ENCODE results near the gene UBE2R2.
"Not testable (repeated sequence)": the region's sequence is repeated elsewhere in the genome, so short reads cannot be mapped to it uniquely, and the experiment has no call there.

UBE2R2 gene

GRCh38 chr9:33799928-33800704, 16.8 kb upstream of the UBE2R2 start:
- DNase-seq, result no peak

- DNase-seq, result no peak
These were observed 16.1 kb upstream of the UBE2R2 start for GRCh38 chr9:33800886-33801285.

GRCh38 chr9:33801943-33802500, 14.9 kb upstream of the UBE2R2 start:
- not testable (repeated sequence) for DNase-seq

- DNase-seq, result not testable (repeated sequence)
These were observed 12.8 kb upstream of the UBE2R2 start for GRCh38 chr9:33804196-33804595.

- DNase-seq, result not testable (repeated sequence)
These were observed 9.8 kb upstream of the UBE2R2 start for GRCh38 chr9:33807156-33807555.

- DNase-seq, result not testable (repeated sequence)
These were observed 8.0 kb upstream of the UBE2R2 start for GRCh38 chr9:33808979-33809322.

- DNase-seq, result no peak
These were observed 7.5 kb upstream of the UBE2R2 start for GRCh38 chr9:33809506-33809905.

- peak; percentile 44 to 75 for DNase-seq
These were observed 3.0 kb upstream of the UBE2R2 start for GRCh38 chr9:33813712-33814641.

GRCh38 chr9:33815781-33816180, 1.2 kb upstream of the UBE2R2 start:
- no peak for DNase-seq

- peak; percentile 53 to 59 for DNase-seq
These were observed 587 bp downstream of the UBE2R2 start for GRCh38 chr9:33817327-33818166.

GRCh38 chr9:33818167-33818846, 1.3 kb downstream of the UBE2R2 start:
- peak in 1 of 2 donors; percentile 66 for DNase-seq

GRCh38 chr9:33818847-33819500, 2.0 kb downstream of the UBE2R2 start:
- DNase-seq, result no peak

GRCh38 chr9:33820231-33820745, 3.3 kb downstream of the UBE2R2 start:
- no peak for DNase-seq

- DNase-seq, result no peak
These were observed 6.8 kb downstream of the UBE2R2 start for GRCh38 chr9:33823801-33824200.

- DNase-seq, result not testable (repeated sequence)
These were observed 10.3 kb downstream of the UBE2R2 start for GRCh38 chr9:33827285-33827684.

GRCh38 chr9:33829641-33830230, 12.8 kb downstream of the UBE2R2 start:
- DNase-seq, result not testable (repeated sequence)

GRCh38 chr9:33835625-33836260, 18.8 kb downstream of the UBE2R2 start:
- no peak for DNase-seq

- not testable (repeated sequence) for DNase-seq
These were observed 19.3 kb downstream of the UBE2R2 start for GRCh38 chr9:33836261-33836660.

- no peak for DNase-seq
These were observed 20.2 kb downstream of the UBE2R2 start for GRCh38 chr9:33837138-33837537.

GRCh38 chr9:33840381-33840780, 23.4 kb downstream of the UBE2R2 start:
- DNase-seq, result no peak

All from CD4-positive, alpha-beta T cell treated with Interferon alpha-2 for 1 hour (primary cell).